H1 (cell line): ENCODE measurements around the gene HMCN2. TPM values are rescaled to one million over a fixed set of nuclear protein-coding genes. Genes with fewer than 3 reads are reported as not detected.

Experiments used
- BRCA1 ChIP-seq: IDR thresholded peaks from 2 replicates; pipeline ENCODE4 v1.6.1; 2012; ENCODE audit warnings: low read depth, low read length, improper control_type of control experiment
- CBX5 ChIP-seq: fragments of 300-800, 300-1000 bp; sonication (generic); IDR thresholded peaks from 2 replicates; pipeline ENCODE4 v1.7.1; 2016; ENCODE audit warnings: antibody characterized with exemption, low read length, low read depth
- CHD1 ChIP-seq: IDR thresholded peaks from 2 replicates; pipeline ENCODE4 v1.6.1; 2012; ENCODE audit warnings: low read depth, low read length, improper control_type of control experiment
- CHD2 ChIP-seq: IDR thresholded peaks from 2 replicates; pipeline ENCODE4 v1.6.1; 2012; ENCODE audit warnings: low read length, improper control_type of control experiment
- CREB1 ChIP-seq: IDR thresholded peaks from 2 replicates; pipeline ENCODE4 v1.6.1; 2012; ENCODE audit warnings: inconsistent platforms
- EGR1 ChIP-seq: IDR thresholded peaks from 2 replicates; pipeline ENCODE4 v1.6.1; 2011; ENCODE audit warnings: low read depth, low read length, borderline replicate concordance
- EP300 ChIP-seq, 2 experiments: IDR thresholded peaks; 1 replicate in 1 of 2; 2 replicates in 1 of 2; pipeline ENCODE4 v1.6.1; 2011 to 2012; ENCODE audit warnings: low read depth in 2 of 2, low read length in 2 of 2, mild to moderate bottlenecking in 2 of 2, borderline replicate concordance in 1 of 2, inconsistent platforms in 1 of 2, moderate library complexity in 1 of 2
- GTF2F1 ChIP-seq: IDR thresholded peaks from 2 replicates; pipeline ENCODE4 v1.6.1; 2012; ENCODE audit warnings: low read depth, low read length, improper control_type of control experiment, borderline replicate concordance
- KDM1A ChIP-seq: fragments of 200-600, 300-600 bp; sonication (generic); IDR thresholded peaks from 2 replicates; pipeline ENCODE4 v1.7.1; 2016; ENCODE audit warnings: mild to moderate bottlenecking, low read length, borderline replicate concordance
- KDM4A ChIP-seq: IDR thresholded peaks from one replicate; pipeline ENCODE4 v1.7.1; 2012; ENCODE audit warnings: low read depth, mild to moderate bottlenecking, moderate library complexity, low read length, inconsistent platforms; ENCODE audit not compliant: severe bottlenecking
- NANOG ChIP-seq: IDR thresholded peaks from 2 replicates; pipeline ENCODE4 v1.6.1; 2011; ENCODE audit warnings: low read length, low read depth, mild to moderate bottlenecking, inconsistent platforms; ENCODE audit not compliant: insufficient read depth, poor library complexity, severe bottlenecking
- NRF1 ChIP-seq: IDR thresholded peaks from 2 replicates; pipeline ENCODE4 v1.6.1; 2011; ENCODE audit warnings: mild to moderate bottlenecking, low read depth, low read length, improper control_type of control experiment
- POLR2AphosphoS5 ChIP-seq: IDR thresholded peaks from 2 replicates; pipeline ENCODE4 v1.6.1; 2011; ENCODE audit warnings: low read depth, low read length
- POU5F1 ChIP-seq: IDR thresholded peaks from 2 replicates; pipeline ENCODE4 v1.6.1; 2011; ENCODE audit warnings: low read depth, mild to moderate bottlenecking, low read length, moderate library complexity
- RFX5 ChIP-seq: IDR thresholded peaks from 2 replicates; pipeline ENCODE4 v1.6.1; 2011; ENCODE audit warnings: low read depth, low read length, improper control_type of control experiment, borderline replicate concordance
- RXRA ChIP-seq: IDR thresholded peaks from 2 replicates; pipeline ENCODE4 v1.6.1; 2011; ENCODE audit warnings: low read depth, mild to moderate bottlenecking, low read length, moderate library complexity; ENCODE audit not compliant: insufficient read depth
- SIN3A ChIP-seq, 2 experiments: IDR thresholded peaks in 1 of 2; conservative IDR thresholded peaks in 1 of 2; 2 replicates each; pipeline ENCODE4 v1.6.1; 2011 to 2012; ENCODE audit warnings: low read length in 2 of 2, improper control_type of control experiment in 1 of 2, low read depth in 1 of 2, mild to moderate bottlenecking in 1 of 2
- SP4 ChIP-seq: IDR thresholded peaks from 2 replicates; pipeline ENCODE4 v1.6.1; 2012; ENCODE audit warnings: low read length, inconsistent platforms
- SUZ12 ChIP-seq: fragments of 200-600 bp; sonication (generic); IDR thresholded peaks from 2 replicates; pipeline ENCODE4 v1.6.1; 2012; ENCODE audit warnings: mild to moderate bottlenecking, inconsistent platforms, low read length, moderate library complexity, mixed read lengths
- TAF7 ChIP-seq: optimal IDR thresholded peaks from 2 replicates; pipeline ENCODE3; 2011; ENCODE audit warnings: low read depth, mild to moderate bottlenecking, inconsistent platforms, low read length, moderate library complexity, borderline replicate concordance
- polyA plus RNA-seq, 7 experiments: library from polyadenylated mRNA; depleted of rRNA in 3 of 7; stranded (reverse) in 5 of 7; unstranded in 2 of 7; fragments of >200 nt in 5 of 7; fragments of 200-250 nt in 2 of 7; gene quantifications; 1 replicate in 5 of 7; 2 replicates in 1 of 7; 4 replicates in 1 of 7; pipeline versions ENCODE4 v1.2.1 to v1.2.3, GENCODE V29; 2011 to 2013; ENCODE audit warnings: missing spikeins in 2 of 7, mixed read lengths in 2 of 7
- total RNA-seq: library from RNA; stranded (reverse); fragmentation: NEBNext Ultra II Directional; extraction: Animal tissue kit (Norgen Biotek cat#: 25700); gene quantifications from 2 replicates; pipeline ENCODE4 v1.2.1, GENCODE V29; 2021
- TF ChIP-seq, protein P1 (sequence below): IDR thresholded peaks from 2 replicates; pipeline ENCODE4 v1.6.1; 2012; ENCODE audit warnings: inconsistent platforms
- TF ChIP-seq, protein P2 (sequence below): IDR thresholded peaks from 2 replicates; pipeline ENCODE4 v1.6.1; 2012; ENCODE audit warnings: low read length, inconsistent platforms

The HMCN2 gene
- total and polyA plus RNA-seq, 2 of the 8 experiments (the other 6 are each of a cell fraction or from before 2014, with no cell fraction given), result 5.0 to 9.1 TPM

DNA sequence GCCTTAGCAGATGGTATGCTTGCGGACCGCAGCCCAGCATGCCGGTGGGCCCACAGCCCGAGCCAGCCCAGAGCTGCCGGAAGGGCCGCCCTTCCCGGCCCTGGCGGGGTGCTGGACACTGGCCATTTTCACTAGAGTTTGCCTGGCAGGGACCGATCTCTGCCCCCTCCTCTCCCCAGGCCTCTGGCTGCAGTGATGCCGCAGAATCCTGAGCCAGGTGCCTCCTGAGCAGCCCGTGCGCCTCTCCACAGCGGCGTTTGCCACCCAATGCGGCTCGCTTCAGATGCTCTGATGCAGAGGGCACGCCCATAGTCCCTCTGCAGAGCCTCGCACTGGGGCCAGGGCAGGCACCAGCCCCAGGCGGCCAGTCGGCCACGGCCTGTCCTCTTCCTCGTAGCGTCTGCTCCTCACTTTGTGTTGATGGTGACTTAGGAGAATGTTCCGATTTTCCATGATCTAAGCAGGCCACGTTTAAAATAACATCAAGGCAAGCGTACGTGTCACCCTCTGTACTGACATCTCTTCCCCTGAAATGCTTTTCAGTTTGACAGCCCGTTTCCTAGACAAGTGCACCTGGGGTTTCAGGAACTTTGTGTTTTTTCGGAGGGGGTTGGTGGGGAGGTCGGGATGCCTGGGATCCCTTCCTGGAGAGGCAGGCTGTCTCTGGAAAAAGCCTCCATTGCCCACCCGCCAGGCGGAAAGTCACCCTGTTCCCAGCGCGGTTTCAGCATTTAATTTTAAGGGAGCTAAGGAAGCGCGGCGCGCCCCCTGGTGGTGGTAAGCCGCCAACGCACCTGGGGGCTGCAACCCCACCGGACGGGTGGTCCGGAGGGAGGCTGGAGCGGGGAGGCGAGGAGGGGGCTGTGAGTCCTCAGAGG is 29.8 kb upstream of the HMCN2 start (continued):
- TF ChIP-seq SIN3A (conservative IDR thresholded peaks at IDR 0.05 in 1 of 2, IDR thresholded peaks at IDR 0.05 in 1 of 2; ENCODE audit: low read depth in 1 of 2, low read length in 2 of 2), result no peak; a peak in 1 of 4 replicates
- no peak for TF ChIP-seq SP4
- no peak for TF ChIP-seq RFX5
- TF ChIP-seq RXRA, result no peak
- no peak for TF ChIP-seq CREB1
- TF ChIP-seq KDM4A, result no peak
- no peak for TF ChIP-seq NANOG
- no peak for TF ChIP-seq CBX5
- TF ChIP-seq EGR1, result no peak
- TF ChIP-seq CHD2, result no peak
- no peak for TF ChIP-seq NRF1
- TF ChIP-seq, protein P1, sequence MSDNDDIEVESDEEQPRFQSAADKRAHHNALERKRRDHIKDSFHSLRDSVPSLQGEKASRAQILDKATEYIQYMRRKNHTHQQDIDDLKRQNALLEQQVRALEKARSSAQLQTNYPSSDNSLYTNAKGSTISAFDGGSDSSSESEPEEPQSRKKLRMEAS, result 0 out of 2 replicates have a peak, but pooled peaks have one; percentile 21
- no peak for TF ChIP-seq BRCA1
- TF ChIP-seq, protein P2, sequence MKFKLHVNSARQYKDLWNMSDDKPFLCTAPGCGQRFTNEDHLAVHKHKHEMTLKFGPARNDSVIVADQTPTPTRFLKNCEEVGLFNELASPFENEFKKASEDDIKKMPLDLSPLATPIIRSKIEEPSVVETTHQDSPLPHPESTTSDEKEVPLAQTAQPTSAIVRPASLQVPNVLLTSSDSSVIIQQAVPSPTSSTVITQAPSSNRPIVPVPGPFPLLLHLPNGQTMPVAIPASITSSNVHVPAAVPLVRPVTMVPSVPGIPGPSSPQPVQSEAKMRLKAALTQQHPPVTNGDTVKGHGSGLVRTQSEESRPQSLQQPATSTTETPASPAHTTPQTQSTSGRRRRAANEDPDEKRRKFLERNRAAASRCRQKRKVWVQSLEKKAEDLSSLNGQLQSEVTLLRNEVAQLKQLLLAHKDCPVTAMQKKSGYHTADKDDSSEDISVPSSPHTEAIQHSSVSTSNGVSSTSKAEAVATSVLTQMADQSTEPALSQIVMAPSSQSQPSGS, result no peak
- no peak for TF ChIP-seq POLR2AphosphoS5
- TF ChIP-seq GTF2F1, result no peak
- TF ChIP-seq EP300 (IDR thresholded peaks at IDR 0.05; ENCODE audit: borderline replicate concordance in 1 of 2, low read depth in 2 of 2, low read length in 2 of 2), result peak in 1 of 2 experiments; percentile 17; a peak in 1 of 3 replicates
- no peak for TF ChIP-seq TAF7
- no peak for TF ChIP-seq CHD1
- TF ChIP-seq POU5F1, result no peak
- no peak for TF ChIP-seq KDM1A
- no peak for TF ChIP-seq SUZ12
